HG03159 (cell line): ENCODE data around the gene CA4.
"Not testable (repeated sequence)": the region's sequence is repeated elsewhere in the genome, so short reads cannot be mapped to it uniquely, and the experiment has no call there.

Experiments used
- ATAC-seq: cut with Tn5 transposase; IDR thresholded peaks from one replicate; pipeline ENCODE4 v1.9.1; 2021; ENCODE audit warnings: mild to moderate bottlenecking, moderate library complexity; ENCODE audit not compliant: unreplicated experiment

The CA4 gene

DNA sequence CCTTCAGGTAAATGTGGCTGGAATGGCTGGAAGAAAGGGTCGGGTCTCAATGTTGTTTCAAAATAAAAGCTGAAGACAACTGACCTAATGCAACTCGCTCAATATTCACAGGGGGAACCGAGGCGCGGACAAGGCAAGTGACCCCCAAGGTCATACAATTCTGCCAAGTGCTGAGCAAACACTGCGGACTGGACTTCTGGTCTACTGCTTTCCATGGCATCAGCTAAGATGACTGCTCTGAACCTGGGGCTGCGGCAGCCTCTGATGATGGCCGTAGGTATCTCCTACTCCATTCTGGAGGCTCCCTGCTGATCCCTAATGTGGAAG lies 21.9 kb downstream of the CA4 start:
- ATAC-seq, result no peak

DNA sequence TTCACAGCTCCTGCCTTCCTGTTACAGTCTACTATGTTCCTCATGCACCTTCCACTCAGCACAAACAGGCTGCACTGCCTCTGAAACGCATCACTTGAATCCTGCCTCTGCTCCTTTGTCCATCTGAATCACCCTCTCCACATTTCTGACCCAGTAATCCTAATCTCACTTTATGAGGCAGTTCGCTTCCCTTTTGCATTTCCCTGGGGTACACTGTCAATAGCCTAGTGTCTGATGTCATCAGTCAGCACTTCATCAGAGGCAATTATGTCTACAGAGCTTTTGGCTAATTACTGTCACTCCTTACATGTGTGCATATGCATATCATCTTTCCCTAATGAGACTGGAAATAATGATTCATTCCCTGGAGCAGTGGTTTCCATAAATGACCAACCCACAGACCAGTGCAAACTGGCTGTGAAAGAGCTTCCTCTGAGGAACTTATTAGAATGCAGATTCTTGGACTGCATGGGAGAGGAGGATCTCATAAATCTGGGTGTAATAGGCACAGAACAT lies 23.6 kb downstream of the CA4 start:
- ATAC-seq, result no peak

DNA sequence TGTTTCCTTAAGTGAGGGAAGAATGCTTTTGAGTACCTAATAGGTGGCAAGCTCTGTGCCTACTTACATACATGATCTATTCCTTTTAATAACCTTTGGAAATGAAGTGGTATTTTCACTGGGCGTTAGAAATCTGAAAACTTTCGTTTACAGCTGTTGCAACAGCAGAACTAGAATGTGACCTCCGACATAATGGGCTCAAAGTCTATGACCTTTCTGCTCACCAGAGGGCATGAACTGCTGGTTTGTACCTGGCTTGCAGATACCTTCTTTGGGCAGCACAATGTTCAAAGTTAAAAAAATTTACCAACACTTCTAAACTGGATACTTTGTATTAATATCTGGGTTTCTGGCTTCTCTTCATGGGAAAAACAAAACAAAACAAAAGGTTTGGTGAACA lies 24.3 kb downstream of the CA4 start:
- ATAC-seq, result no peak

DNA sequence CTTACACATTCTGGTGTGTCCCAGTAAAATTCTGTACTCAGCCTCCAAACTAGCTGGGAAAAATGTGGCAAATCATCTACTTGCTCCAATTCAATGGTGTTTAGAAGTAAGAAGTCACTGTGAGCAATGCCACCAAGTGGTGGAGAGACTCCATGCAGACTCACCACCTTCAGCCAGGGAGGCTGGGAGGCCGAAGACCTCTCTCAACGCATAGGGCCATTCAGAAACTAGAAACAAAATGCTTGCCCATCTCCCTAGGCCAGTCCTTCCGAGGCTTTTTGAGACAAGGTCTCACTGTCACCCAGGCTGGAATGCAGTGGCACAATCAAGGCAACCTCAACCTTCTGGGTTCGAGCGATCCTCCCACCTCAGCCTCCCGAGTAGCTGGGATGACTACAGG lies 25.0 kb downstream of the CA4 start:
- not testable (repeated sequence) for ATAC-seq

DNA sequence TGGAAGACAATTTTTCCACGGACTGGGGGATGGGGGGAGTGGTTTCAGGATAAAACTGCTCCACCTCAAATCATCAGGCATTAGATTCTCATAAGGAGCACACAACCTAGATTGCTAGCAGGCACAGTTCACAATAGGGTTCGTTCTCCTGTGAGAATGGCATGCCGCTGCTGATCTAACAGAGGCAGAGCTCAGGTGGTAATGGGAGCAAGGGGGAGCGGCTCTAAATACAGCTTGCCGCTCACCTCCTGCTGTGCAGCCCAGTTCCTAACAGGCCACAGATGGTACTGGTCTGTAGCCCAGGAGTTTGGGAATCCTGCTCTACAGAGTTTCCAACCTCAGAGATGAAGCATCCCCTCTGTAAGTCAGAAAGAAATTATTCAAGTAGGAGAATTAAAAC lies 27.0 kb downstream of the CA4 start:
- not testable (repeated sequence) for ATAC-seq

DNA sequence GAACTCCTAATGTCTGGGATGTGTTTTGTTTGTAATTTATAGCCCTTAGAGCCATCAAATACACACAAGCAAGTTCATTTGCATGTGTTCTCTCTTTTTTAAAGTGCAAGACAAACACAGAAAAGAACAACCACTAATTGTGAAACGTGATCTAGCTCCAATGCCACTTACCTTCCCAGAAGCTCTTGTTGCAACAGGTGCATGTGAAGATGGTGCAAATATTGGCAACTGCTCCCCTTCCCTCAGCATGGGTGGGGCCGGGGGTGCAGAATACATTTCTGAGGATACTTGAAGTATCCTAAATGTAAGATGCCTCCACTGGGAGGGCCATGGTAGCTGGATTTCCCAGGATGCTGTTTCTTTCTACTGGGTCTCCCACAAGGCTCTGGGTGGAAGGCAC lies 28.4 kb downstream of the CA4 start:
- ATAC-seq, result not testable (repeated sequence)

DNA sequence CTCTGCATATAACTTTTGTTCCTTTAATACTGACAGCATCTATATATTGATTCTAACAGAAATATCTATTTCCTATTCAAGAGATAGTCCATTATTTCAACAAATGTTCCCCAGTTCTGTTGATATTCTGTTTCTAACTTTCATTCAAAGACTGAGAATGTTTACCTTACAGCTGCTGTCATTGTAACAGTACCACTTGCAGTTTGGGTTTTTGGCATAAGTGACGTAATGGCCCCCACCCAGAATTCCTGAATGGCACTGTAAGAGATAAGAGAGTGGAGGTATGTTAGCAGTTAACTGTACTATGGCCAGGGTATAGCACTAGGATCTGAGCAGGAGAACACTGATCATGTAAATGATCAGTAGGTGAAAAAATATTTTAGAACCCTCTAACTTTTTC lies 30.6 kb downstream of the CA4 start:
- not testable (repeated sequence) for ATAC-seq

DNA sequence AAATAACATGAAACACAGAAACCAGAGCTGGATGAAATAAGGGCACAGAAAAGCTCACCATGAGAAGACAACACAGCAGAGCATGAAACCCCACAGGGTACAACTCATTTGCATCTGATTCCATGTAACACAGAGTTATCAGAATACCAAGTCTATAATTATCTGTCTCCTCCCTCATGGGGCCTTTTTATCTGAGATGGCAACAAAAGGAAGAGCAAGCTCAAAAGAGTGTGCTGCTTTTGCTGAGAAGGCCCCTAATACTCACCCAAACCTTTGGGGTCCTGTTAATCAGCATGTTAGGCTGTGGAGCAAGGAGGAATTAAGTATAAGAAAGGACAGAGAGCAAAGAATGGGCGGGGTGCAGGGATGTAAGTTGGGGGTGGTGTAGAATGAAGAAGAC lies 36.6 kb downstream of the CA4 start:
- not testable (repeated sequence) for ATAC-seq

DNA sequence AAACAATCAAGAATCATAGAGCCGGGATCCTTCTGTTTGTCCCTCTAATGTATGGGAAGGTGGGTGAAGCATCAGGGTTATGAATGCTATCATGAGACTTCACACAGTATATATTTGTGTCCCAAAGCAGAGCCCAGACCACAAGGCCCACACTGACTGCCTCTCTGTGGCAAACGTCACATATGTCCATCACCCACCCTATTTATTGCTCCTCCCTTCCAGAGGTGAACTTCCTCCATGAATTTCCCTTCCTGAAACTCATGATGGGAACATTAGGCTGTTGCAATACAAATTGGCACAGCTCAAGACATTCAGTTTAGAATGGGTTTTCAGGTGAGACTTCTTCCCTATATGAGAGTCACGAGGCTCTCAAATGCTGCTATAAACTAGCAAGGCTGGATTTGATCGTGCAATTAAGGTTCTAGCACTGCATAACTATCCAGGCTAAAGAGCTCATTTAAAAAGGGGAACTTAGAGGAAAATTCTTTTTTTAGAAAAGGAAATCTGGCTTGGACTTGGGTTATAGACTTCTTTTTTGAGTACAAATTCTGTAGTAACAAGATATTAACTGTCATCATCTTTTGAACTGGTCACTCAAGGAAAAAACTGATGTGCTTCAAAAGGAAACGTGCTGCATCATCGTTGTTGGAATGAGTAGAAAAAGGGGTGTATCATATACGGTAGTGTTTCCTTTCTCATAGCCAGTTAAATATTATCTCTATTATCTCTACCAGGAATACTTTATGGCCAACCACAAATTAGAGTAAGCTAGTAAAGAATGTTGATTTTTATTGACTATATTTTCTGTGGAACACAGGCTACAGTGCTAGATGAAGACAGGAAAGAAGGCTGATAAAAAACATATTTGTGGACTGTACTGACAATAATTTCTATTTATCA lies 37.3 kb downstream of the CA4 start:
- not testable (repeated sequence) for ATAC-seq

DNA sequence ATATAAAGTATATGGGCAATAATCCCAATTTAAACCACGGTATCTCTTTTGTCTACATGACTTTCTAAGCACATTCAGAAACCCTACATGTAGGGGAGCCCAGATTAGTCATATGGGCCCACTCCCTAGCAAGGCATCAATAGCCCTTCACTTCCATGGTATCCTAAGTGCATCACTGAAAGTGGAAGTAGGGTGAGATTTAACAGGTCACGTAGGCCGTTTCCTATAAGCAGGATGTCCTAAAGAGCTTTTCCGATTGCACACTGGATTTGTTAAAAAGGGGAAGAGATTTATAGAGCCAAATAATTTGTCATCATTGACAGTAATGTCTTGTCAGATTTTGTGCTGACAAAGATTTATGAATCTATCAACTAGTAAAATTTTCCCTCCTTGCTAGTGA lies 39.0 kb downstream of the CA4 start:
- ATAC-seq, result no peak

DNA sequence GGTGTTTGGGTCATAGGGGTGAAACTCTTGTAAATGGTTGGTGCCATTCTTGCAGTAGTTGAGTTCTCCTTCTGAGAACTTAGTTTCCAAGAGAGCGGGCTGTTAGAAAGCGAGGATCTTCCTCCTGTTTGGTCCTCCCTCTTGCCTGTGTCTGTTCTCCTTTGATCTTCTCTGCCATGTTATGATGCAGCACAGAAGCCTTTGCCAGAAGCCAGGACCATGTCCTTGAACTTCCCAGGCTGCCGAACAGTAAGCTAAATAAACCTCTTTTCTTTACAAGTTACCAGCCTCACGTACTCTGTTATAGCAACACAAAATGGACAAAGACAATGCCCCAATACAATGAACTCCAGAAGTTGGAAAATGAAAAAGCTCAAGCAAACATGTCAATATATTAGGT lies 40.3 kb downstream of the CA4 start:
- not testable (repeated sequence) for ATAC-seq

DNA sequence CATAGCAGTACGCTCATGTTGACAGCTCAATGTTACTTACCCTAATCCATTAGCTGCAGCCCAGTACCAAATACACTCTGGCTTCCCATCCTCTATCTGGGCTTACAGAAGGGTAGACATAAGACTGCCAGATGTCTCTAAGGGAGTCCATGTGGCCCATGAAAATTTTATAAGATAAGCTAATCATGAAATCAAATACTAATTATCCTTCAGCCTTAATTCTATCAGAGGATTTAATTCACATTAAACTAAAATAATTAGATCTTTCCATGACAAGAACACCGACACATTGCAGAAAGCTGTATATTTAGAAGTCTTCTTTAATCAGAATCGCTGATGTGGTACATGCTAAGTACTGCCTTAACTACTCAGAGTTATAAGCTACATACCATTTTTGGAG lies 43.3 kb downstream of the CA4 start:
- not testable (repeated sequence) for ATAC-seq

DNA sequence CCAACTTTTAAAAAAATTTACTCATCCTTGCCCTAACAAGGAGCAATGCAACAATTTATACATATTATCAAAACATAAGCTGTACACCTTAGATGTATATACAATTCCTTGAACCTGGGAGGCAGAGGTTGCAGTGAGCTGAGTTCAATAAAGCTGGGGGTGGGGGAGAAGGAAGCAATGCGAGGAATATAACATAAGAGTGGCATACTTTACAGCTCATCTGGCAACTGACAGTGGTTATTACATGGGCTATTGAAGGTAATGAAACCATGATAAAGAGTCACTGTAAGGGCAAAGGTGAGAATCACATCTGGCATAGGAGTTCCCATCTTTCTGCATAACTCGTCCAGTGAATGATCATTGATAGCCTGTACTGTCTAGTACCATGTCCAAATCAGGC lies 43.7 kb downstream of the CA4 start:
- no peak for ATAC-seq

DNA sequence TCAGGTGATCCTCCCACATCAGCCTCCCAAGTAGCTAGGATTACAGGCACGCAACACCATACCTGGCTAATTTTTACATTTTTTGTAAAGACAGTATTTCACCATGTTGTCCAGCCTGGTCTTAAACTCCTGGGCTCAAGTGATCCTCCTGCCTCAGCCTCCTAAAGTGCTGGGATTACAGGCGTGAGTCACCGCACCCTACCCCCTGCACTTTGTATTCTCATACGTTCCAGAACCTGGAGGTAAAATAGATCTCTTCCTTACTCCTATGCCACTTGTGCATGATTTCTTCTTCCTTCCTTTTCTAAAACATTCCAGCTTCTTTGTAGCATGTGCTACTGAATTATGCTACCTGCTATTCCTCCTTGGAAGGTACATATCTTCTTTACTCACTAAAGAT lies 44.4 kb downstream of the CA4 start:
- not testable (repeated sequence) for ATAC-seq

DNA sequence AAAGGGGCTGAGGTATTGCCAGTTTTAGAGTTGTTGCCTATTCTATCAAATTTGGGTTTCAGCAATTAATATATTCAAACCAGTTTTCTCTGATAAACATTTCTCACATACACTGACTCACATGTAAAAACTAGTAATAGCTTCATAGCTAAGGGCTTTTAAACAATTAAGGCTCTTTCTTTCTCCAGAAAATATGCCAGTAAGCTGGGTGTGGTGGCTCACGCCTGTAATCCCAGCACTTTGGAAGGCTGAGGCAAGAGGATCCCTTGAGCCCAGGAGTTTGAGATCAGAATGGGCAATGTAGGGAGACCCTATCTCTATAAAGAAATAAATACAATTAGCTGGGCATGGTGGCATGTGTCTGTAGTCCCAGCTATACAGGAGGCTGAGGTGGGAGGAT lies 48.9 kb downstream of the CA4 start:
- ATAC-seq, result not testable (repeated sequence)

DNA sequence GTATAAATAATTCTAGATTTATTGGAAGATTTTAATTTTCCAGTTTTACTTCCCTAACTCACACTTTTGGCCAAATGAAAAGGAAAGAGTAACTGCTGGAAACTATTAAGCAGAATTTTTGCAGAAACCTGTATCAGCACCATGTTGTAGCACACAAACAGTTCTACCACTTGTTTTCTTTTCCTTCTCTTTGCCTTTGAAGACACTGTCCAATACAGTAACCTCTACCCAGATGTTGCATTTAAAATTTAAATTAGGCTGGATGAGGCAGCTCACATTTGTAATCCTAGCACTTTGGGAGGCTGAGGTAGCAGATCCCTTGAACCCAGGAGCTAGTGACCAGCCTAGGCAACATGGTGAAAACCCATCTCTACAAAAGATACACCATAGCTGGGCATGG lies 56.0 kb downstream of the CA4 start:
- not testable (repeated sequence) for ATAC-seq

DNA sequence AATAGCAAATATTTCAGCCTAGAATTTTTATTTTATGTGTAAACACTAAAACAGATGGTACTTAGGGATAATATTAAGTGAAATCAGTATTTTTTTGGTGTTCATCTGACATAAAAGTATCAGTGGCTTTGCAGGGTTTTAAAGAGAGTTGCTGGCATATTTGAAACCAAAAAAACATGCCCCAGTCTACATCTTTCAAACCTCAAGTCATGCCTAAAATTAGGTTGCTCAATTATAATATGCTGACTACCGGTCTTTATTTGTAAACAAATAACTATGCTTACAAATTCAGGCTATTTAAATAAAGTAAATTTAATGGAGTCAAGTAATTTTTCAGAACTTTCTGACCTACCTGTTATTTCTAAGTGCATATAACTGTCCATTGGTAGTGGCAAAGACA lies 58.5 kb downstream of the CA4 start:
- not testable (repeated sequence) for ATAC-seq
